ENCODE measurements around the gene NIPAL4. TPM values are rescaled to one million over a fixed set of nuclear protein-coding genes. Genes with fewer than 3 reads are reported as not detected.
A peak's percentile ranks its signal among the peaks of the same experiment; 100 is the strongest.
"Not testable (repeated sequence)": the region's sequence is repeated elsewhere in the genome, so short reads cannot be mapped to it uniquely, and the experiment has no call there.

NIPAL4 gene
- total RNA-seq, result under 1 TPM in 2 of 4 donors, not detected in 2; 0.14 to 0.43 TPM

DNA sequence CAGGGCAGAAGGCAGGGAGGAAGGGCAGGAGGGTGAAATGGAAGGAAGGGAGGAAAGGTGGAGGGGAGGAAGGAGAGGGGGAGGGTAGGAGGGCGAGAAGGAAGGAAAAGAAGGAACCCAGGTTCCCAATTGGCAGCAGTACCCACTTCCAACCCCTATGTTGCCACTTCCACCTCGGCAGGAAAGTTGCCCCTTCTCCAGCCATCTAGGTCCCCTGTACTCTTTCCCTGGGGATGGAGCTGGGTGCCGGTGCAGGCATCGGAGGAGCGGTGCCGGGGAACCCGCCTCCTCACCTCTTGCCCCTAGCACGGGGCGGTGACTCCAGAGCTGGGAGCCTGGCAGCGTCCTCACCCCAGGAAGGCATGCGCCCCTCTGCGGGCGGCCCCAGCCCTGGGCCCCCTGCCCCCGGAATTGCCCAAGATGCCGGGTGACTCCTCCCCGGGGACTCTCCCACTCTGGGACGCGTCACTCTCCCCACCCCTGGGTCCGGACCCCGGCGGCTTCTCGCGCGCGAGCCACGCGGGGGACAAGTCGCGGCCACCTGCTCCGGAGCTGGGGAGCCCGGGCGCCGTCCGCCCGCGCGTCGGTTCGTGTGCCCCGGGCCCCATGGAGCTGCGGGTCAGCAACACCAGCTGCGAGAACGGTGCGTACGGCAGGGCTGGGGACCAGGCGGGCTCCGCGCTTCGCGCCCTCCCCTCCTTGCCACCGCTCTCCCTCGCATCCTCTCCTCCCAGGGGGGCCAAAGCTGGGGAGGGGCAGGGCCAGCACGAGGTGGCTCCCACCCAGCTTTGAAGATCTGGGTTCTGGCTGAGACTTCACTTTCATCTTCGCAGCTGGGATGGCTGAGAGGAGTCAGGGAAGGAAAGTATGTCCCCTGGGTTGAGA lies at the start of gene NIPAL4:
Gene NIPAL4 (plus strand): TSS at position 499 of the 885 bp plus-strand sequence. CDS start 108 bp downstream, at position 607.
- intact Hi-C loops (cut with DNase I; ENCODE audit: low total_unique reads), result no loop called here
- TF ChIP-seq, protein P1, sequence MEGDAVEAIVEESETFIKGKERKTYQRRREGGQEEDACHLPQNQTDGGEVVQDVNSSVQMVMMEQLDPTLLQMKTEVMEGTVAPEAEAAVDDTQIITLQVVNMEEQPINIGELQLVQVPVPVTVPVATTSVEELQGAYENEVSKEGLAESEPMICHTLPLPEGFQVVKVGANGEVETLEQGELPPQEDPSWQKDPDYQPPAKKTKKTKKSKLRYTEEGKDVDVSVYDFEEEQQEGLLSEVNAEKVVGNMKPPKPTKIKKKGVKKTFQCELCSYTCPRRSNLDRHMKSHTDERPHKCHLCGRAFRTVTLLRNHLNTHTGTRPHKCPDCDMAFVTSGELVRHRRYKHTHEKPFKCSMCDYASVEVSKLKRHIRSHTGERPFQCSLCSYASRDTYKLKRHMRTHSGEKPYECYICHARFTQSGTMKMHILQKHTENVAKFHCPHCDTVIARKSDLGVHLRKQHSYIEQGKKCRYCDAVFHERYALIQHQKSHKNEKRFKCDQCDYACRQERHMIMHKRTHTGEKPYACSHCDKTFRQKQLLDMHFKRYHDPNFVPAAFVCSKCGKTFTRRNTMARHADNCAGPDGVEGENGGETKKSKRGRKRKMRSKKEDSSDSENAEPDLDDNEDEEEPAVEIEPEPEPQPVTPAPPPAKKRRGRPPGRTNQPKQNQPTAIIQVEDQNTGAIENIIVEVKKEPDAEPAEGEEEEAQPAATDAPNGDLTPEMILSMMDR (IDR thresholded peaks at IDR 0.05), result no peak
- TF ChIP-seq POLR2A (IDR thresholded peaks at IDR 0.05), result no peak
- Histone ChIP-seq H3K27me3 (no peaks in the 10 kb centered on the region), H3K4me1 (no peaks in the 10 kb centered on the region), H3K36me3 (no peaks in the 10 kb centered on the region), H3K4me3 (peak within 1 kb of the TSS; percentile 8 to 34), H3K27ac (peak within 1 kb of the TSS in 1 of 2 donors; percentile 5), H3K9me3 (no peaks in the 10 kb centered on the region)
- DNase-seq, result peak in 1 of 2 donors; percentile 29

DNA sequence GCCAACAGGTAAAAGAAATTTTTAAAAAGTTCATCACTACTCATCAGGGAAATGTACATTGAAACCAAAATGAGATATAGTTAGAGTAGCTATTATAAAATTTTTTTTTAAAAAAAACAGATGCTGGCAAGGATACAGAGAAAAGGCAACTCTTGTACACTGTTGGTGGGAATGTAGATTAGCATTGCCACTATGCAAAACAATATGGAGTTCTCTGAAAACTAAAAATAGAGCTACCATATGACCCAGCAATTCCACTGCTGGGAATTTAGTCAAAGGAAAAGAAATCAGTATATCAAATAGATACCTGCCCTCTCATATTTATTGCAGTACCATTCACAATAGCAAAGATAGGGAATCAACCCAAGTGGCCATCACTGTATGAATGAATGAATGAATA lies 44.2 kb upstream of the NIPAL4 start:
- no peak for DNase-seq
- no peak for TF ChIP-seq POLR2A (IDR thresholded peaks at IDR 0.05)
- TF ChIP-seq, protein P1 (IDR thresholded peaks at IDR 0.05), result no peak
- Histone ChIP-seq H3K4me3 (no peak overlapping the region), H3K9me3 (no peaks in the 10 kb centered on the region), H3K36me3 (no peaks in the 10 kb centered on the region), H3K4me1 (no peaks in the 10 kb centered on the region), H3K27ac (no peak overlapping the region), H3K27me3 (no peaks in the 10 kb centered on the region)
- intact Hi-C loops (cut with DNase I; ENCODE audit: low total_unique reads), result no loop called here

DNA sequence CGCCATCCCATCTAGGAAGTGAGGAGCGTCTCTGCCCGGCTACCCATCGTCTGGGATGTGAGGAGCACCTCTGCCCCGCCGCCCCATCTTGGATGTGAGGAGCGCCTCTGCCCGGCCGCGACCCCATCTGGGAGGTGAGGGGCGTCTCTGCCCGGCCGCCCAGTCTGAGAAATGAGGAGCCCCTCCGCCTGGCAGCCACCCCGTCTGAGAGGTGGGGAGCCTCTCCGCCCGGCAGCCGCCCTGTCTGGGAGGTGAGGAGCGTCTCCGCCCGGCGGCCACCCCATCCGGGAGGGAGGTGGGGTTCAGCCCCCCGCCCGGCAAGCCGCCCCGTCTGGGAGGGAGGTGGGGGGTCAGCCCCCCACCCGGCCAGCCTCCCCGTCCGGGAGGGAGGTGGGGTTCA lies 40.5 kb upstream of the NIPAL4 start:
- DNase-seq; intact Hi-C loops (cut with DNase I; ENCODE audit: low total_unique reads); H3K4me1 ChIP-seq; H3K36me3 ChIP-seq; H3K4me3 ChIP-seq; H3K9me3 ChIP-seq; H3K27ac ChIP-seq; H3K27me3 ChIP-seq: not testable (repeated sequence)

DNA sequence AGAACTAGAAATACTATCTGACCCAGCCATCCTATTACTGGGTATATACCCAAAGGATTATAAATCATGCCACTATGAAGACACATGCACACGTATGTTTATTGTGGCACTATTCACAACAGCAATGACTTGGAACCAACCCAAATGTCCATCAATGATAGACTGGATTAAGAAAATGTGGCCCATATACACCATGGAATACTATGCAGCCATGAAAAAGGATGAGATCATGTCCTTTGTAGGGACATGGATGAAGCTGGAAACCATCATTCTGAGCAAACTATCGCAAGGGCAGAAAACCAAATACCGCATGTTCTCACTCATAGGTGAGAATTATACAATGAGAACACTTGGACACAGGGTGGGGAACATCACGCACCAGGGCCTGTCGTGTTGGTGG lies 30.1 kb upstream of the NIPAL4 start:
- H3K27me3 ChIP-seq; H3K27ac ChIP-seq; H3K4me3 ChIP-seq; DNase-seq; intact Hi-C loops (cut with DNase I; ENCODE audit: low total_unique reads); H3K4me1 ChIP-seq; H3K36me3 ChIP-seq; H3K9me3 ChIP-seq: not testable (repeated sequence)

DNA sequence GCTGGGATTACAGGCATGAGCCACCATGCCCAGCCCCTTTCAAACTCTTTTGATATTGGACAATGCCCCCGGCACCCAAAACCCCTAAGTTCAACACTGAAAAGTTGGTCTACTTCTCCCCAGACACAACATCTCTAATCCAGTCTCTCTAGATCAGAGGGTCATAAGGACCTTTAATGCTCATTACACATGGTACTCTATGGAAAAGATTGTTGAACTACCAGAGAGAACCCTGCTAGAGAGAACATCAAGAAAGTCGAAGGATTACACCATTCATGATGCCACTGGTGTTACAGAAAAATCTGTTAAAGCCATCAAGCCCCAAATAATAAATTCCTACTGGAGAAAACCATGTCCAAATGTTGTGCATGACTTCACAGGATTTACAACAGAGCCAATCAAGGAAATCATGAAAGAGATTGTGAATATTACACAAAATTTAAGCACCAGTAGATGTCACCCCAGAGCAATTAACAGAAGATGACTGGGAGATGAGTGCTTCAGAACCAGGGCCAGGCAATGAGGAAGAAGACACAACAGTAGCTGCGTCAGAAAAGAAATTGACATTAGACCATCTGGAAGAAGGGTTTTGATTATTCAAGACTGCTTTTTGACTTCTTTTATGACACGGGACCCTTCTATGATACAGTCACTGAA lies 28.3 kb upstream of the NIPAL4 start:
- TF ChIP-seq, protein P1 (IDR thresholded peaks at IDR 0.05), result peak; percentile 52 to 69 (median 61)
- no peak for TF ChIP-seq POLR2A (IDR thresholded peaks at IDR 0.05)
- H3K4me1 ChIP-seq, result no peaks in the 10 kb centered on the region
- no peaks in the 10 kb centered on the region for H3K36me3 ChIP-seq
- no peaks in the 10 kb centered on the region for H3K9me3 ChIP-seq
- DNase-seq, result no peak
- H3K4me3 ChIP-seq, result no peak overlapping the region
- no peaks in the 10 kb centered on the region for H3K27me3 ChIP-seq
- intact Hi-C loops (cut with DNase I; ENCODE audit: low total_unique reads), result no loop called here
- no peak overlapping the region for H3K27ac ChIP-seq

DNA sequence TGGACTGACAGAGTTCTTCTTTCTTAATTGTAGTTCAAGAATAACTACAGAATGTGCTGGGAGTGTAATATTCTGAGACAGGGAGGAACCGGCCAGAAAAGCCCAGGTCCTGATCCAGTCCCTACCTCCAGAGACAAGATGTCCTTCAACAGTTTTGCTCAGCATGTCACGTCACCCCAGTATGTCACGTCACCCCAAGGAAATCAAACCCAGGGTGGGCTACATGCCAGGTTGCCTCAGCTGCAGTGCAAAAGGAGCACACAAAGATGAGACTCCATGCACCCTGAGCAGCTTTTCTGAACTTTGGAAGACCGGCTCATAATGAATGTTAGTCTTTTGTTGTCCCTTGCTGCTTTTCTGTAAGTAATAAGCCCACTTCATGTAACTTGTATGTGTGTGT lies 25.9 kb upstream of the NIPAL4 start:
- Histone ChIP-seq H3K4me3 (no peak overlapping the region), H3K9me3 (no peaks in the 10 kb centered on the region), H3K27ac (no peak overlapping the region), H3K4me1 (no peaks in the 10 kb centered on the region), H3K27me3 (no peaks in the 10 kb centered on the region), H3K36me3 (no peaks in the 10 kb centered on the region)
- intact Hi-C loops (cut with DNase I; ENCODE audit: low total_unique reads), result no loop called here
- no peak for TF ChIP-seq POLR2A (IDR thresholded peaks at IDR 0.05)
- TF ChIP-seq, protein P1 (IDR thresholded peaks at IDR 0.05), result no peak
- no peak for DNase-seq
